Spleen (tissue), 7 donors: ENCODE results near the gene HYAL2.

Experiments used
- POLR2A ChIP-seq, 3 donors: fragments of 450-650 bp; IDR thresholded peaks; one replicate each; pipeline ENCODE4 v1.5.1; 2017; ENCODE audit warnings: antibody characterized with exemption in 3 of 3, mild to moderate bottlenecking in 1 of 3
- POLR2AphosphoS5 ChIP-seq, 3 donors: sonication (generic); formaldehyde crosslinking; IDR thresholded peaks; one replicate each; pipeline ENCODE4 v1.5.1; 2017; ENCODE audit warnings: antibody characterized with exemption in 3 of 3
- TF ChIP-seq, protein P1 (sequence below), 11 experiments: fragments of 200-600 bp in 7 of 11; fragments of 450-650 bp in 4 of 11; sonication (generic) in 4 of 11; IDR thresholded peaks in 8 of 11; conservative IDR thresholded peaks in 3 of 11; 1 replicate in 7 of 11; 2 replicates in 4 of 11; pipeline versions ENCODE4 v1.4.0 to v1.8.0; 2016 to 2021; ENCODE audit warnings: antibody characterized with exemption in 11 of 11, inconsistent platforms in 4 of 11, mild to moderate bottlenecking in 1 of 11
- donor health status: DM: no; HTN: no; CAD: no; lungs with moderate emphysema.
- donor health status: DM: no; HTN: no; CAD: no.
- donor health status: DM: no; HTN: no; CAD: no.

DNA sequence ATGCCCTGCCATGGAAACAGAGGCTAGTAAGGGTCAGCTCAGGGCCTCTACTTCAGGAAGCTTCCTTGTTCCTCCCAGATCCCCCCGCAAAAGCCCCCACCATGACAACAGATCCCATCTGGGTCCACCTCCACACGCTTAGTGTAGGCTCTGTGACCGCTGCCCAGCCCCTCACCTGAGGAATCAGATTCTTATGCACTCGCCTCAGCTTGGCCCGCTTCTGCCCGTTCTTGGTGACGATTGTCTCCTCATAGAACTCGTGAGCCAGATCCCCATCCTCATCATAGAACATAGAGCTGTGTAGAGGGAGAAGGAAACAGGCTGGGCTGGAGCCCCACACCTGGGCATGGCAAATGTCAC lies 3.6 kb upstream of the HYAL2 start:
- TF ChIP-seq, protein P1, sequence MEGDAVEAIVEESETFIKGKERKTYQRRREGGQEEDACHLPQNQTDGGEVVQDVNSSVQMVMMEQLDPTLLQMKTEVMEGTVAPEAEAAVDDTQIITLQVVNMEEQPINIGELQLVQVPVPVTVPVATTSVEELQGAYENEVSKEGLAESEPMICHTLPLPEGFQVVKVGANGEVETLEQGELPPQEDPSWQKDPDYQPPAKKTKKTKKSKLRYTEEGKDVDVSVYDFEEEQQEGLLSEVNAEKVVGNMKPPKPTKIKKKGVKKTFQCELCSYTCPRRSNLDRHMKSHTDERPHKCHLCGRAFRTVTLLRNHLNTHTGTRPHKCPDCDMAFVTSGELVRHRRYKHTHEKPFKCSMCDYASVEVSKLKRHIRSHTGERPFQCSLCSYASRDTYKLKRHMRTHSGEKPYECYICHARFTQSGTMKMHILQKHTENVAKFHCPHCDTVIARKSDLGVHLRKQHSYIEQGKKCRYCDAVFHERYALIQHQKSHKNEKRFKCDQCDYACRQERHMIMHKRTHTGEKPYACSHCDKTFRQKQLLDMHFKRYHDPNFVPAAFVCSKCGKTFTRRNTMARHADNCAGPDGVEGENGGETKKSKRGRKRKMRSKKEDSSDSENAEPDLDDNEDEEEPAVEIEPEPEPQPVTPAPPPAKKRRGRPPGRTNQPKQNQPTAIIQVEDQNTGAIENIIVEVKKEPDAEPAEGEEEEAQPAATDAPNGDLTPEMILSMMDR (IDR thresholded peaks at IDR 0.05 in 8 of 11, conservative IDR thresholded peaks at IDR 0.05 in 3 of 11), result no peak
- TF ChIP-seq POLR2AphosphoS5 (IDR thresholded peaks at IDR 0.05) (no peak), POLR2A (IDR thresholded peaks at IDR 0.05) (no peak)
